ENCODE results near the gene LRP1B.
"Not testable (repeated sequence)": the region's sequence is repeated elsewhere in the genome, so short reads cannot be mapped to it uniquely, and the experiment has no call there.

Gene LRP1B

DNA sequence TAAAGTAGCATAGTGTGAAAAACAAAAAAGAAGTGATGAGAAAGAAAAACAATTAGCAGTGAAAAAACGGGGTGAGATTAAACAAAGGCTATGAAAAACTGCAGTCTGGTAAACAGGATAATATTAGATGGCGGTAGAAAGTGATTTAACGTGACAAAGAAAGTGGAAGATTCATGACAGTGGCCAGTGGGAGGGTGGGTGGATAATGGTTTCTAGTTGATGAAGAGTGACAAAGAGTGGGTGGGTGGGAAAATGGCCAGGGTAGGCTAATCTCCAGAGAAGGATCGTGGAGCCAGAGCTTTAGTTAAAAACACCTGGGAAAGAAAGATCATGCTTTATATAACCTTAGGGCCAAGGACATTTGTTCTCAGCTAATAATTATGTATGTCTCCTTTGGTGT is 1667.8 kb downstream of the LRP1B start:
- no peak for DNase-seq

DNA sequence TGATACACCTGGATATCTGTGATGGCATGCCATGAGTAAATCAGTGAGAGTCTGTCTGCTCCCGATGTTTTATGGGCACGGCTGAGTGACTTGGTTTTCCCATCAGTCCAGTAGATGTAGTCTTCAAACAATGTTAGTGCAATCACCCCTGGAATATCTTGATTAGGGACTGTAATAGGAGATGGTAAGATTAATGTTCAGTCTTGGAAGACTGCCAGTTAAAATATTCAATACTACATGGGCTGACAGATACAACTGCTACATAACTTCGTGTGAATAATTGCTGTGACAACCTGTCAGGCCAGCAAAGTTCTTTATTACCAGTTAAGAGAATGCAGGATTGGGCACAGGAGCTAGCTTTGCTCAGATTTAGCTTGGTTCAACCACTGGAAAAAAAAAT is 1673.3 kb downstream of the LRP1B start:
- DNase-seq = peak; percentile 9

DNA sequence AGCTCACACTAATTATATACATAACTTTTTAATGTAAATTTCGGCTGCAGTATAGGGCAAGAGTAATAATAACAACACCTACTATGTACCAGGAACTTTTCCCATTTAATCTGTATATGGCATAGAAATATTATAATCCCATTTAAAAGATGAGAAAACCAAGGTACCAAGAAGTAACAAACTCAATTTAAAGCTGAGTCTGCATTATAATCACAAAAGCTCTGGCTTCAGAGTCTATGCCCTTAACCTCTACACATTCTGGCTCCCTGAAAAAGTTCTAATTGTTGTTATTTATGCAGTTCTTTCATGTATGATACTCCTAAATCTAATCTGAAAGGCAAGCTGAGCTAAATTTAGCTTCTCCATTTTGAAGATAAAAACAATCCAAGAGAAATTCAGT is 1675.5 kb downstream of the LRP1B start:
- no peak for DNase-seq

DNA sequence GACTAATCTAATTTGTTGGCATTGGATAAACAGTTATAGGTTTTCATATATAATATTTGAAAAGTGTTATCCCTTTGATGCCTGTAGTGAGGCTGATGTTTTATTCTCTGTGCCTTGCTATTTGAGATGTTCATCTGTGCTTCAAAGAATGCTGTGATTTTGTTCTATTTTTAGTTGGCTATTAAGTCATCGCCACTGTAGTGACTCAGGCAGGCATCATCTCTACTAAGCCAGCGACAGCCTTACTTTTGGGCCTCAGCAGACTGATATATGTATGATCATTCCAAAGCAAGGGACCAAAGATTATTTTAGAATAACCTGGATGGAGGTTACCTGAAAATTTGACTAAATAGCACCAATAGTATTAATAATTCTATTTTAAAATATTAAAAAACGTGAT is 1676.1 kb downstream of the LRP1B start:
- no peak for DNase-seq

DNA sequence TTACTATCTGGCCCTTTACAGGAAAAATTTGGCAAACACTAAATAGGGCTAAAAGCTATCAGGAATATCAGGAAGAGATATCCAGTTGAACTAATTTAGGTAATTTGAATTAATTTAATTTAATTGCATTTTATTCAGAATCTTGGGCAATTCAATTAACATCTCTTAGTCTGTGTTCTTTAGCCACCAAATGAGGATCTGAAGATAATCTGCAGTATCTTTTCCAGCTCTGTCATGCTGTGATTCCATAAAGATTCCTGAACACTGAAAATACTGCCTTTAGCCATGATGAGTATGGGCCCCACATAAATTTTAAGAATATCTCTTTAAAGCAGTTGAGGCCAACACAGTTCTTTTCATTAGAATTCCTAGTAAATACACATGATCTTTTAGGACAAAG is 1679.5 kb downstream of the LRP1B start:
- no peak for DNase-seq

DNA sequence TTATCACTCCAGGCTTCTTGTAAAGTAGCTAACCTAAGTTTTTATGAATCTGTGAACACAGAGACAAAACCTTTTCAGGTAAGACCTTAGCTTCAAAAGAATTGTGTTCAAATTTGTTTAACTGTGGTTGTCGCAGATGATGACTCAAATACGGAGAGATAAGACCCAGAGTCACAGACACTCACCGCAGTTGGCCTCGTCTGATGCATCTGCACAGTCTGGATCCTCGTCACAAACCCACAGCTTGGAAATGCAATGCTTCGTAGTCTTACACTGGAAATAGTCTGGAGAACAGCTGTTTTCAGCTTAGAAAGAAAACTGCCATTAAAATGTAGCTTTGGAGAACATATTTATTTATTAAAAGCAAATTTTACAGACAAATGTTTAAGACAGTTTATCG is 1688.5 kb downstream of the LRP1B start:
- DNase-seq = no peak

DNA sequence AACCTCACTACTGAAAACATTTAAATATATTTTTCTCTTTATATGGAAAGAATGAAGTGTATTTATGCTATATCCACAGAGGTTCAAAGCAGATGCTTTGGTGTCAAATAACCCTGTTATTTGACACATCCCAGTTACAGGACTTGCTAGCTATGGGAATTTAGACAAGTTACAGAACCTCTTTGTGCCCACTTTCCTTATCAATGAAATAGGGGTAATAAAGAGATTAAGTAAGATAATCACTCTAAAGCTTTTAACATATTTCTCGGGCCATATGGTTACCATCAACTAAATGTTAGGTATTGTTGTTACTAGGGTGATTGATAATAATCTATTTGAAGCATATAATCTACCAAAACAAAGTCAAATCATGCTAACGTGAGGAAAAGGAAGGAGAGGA is 1690.0 kb downstream of the LRP1B start:
- DNase-seq = no peak

DNA sequence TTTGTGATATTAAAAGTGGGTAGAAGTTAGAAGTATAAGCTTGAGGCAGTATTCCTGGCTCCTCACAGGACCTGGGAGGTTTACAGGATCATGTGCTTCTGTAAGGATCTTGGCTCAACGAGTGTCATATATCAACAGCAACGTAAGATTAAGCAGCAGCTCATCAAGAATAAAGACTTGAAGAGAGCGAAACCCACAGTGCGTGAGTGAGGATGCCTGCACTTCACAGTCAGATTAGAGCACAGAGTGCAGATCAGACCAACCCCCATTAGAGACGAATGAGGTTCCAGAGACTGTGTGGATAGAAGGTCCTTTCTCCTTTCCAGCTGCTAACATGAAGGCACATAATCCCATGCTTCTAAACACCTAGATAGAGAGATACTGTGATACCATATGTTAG is 1693.9 kb downstream of the LRP1B start:
- no peak for DNase-seq

DNA sequence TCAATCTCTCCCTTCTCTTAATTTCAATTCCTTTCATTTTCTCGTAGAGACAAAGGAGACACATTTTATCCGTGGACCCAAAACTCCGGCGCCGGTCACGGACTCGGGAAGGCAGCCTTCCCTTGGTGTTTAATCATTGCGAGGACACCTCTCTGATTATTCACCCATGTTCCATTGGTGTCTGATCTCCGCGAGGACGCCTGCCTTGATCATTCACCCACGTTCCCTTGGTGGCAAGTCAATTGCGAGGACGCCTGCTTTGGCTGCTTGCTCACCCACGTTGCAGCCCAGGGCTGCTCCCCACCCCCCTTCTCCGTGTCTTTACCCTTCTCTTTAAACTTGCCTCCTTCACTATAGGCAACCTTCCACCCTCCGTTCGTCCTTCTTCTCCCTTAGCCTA is 1703.8 kb downstream of the LRP1B start:
- DNase-seq = not testable (repeated sequence)

DNA sequence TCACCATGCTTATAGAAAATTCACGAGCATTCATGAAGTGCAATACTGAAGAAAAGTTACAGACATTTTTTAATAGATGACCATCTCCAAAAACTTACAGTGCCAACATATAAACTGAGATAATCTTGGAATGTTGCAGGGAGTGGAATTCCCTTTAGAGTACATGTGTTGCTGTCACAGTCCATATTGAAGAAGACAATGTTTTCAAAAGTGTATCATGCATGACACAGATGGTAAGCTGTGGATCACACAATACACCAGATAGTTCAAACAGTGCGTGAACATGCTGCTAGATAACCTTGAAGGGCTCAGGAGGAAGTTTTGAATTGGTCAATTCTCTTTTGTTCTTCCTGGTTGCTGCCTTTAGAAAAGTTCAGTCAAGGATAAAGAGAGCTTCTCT is 1706.3 kb downstream of the LRP1B start:
- DNase-seq = no peak

DNA sequence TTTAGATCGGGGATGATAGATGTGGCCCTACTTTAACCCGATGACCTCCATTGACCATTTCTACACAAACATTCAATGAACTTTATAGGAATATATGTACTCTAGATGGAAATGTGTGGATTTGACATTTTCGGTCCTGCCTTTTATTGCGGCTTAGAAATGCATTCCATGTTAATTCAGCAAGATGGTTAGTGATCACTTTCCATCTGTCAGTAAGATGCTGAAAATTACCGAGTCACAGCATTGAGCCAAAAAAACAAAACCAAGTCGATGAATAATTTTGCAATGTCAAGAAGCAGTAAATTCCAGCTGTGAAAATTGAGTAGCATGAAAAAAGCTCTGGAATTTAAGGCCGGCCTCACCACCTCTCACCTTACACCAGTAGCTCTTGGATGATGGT is 1708.1 kb downstream of the LRP1B start:
- no peak for DNase-seq

DNA sequence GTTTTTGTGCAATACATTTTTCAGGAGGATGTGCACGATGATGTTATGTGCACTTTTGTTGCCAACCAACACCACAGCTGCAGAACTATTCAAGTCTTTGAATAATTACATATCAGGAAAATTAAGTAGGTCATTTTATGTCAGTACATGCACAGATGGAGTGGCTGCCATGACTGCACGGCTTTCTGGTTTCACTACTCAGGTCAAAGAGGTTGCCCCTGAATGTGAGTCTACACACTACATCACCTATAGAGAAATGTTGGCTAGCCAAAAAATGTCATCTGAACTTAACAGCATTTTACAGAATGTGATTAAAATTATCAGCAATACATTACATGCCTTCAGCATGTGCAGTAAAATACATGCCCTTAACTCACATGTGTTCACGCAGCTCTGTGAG is 1713.3 kb downstream of the LRP1B start:
- DNase-seq = no peak

DNA sequence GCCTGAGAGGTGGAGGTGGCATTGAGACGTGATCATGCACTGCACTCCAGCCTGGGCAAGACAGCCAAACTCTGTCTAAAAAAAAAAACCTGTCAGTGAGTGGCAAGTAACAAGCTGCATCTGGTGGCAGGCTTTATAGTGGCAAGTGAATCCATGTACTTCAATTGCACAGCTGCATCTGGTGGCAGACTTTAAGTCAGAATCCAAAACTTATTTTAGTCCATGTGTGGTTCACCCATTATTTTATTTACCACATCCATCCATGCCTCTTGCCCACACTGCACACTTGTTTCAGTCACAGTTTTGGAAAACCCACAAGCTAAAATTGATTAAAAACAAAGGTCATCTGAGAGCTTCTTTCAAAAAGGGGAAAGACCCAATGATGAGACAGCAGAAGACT is 1714.2 kb downstream of the LRP1B start:
- DNase-seq = no peak

DNA sequence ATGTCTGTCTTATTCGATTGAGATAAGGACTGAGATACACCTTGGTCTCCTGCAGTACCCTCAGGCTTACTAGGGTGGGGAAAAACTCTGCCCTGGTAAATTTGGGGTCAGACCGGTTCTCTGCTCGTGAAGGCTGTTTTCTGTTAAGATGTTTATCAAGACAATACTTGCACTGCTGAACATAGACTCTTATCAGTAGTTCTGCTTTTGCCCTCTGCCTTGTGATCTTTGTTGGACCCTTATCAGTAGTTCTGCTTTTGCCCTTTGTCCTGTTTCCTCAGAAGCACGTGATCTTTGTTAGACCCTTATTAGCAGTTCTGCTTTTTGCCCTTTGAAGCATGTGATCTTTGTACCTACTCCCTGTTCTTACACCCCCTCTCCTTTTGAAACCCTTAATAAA is 1715.8 kb downstream of the LRP1B start:
- DNase-seq = not testable (repeated sequence)

DNA sequence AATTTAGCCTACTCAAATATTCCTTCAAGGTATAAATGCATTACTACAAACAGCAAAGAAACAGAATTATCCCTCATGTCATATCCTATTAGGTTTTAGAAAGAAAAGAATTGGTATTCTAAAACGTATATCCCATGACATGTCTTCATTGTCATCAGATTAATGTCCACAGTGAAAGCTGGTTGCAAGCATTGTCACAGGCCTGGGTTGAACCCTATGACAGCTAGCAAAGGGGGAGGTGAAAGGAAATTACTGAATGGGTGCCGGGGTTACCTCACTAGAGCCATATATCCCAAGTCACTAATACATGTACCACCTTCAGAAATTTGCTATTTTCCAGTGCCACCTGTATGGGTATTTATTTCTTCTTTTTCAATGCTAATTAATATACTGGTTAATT is 1720.1 kb downstream of the LRP1B start:
- DNase-seq = no peak

DNA sequence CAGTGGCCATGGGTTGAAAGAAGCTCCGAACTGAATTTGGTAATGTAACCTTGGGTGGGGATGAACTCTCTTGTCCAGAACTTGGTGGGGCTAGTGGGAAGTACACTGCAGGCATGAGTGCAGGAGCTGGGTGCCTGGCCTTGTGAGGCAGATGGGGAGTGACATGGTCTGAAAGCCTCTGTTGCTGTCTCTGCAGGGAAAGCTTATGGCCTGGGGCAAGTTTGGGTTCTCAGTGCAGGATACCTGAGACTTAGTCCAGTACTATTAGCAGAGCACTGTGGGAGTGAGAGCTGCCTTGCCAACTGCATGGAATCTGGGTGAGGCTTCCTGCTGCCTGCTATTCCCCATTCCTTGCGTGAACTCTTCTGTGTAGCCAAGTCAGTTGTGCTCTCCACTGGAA is 1729.8 kb downstream of the LRP1B start:
- DNase-seq = no peak

DNA sequence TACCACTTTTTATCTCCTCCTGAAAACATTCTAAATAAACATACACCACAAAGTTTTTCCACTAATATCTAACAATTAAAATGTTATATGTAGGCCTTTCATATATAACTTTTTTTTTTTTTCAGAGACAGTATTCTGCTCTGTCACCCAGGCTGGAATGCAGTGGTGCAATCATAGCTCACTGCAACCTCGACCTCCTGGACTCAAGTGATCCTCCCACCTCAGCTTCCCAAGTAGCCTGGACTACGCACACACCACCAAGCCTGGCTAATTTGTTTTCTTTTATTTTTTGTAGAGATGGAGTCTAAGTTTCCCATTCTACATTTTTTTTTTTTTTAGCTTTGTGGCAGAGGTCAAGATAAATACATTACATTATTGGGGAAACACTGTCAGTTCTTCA is 1738.0 kb downstream of the LRP1B start:
- no peak for DNase-seq

DNA sequence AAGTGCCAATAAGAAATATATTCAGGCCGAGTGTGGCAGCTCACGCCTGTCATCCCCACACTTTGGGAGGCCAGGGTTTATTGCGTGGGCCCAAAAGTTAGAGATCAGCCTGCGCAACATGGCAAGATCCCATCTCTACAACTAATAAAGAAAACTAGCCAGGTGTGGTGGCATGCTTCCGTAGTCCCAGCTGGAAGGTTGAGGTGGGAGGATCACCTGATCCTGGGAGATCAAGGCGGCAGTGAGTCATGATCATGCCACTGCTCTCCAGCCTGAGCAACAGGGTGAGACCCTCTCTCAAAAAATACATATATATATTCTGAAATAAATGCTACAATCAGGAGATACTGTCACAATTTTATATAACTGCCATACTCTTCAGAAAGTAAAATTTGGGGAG is 1745.9 kb downstream of the LRP1B start:
- no peak for DNase-seq

DNA sequence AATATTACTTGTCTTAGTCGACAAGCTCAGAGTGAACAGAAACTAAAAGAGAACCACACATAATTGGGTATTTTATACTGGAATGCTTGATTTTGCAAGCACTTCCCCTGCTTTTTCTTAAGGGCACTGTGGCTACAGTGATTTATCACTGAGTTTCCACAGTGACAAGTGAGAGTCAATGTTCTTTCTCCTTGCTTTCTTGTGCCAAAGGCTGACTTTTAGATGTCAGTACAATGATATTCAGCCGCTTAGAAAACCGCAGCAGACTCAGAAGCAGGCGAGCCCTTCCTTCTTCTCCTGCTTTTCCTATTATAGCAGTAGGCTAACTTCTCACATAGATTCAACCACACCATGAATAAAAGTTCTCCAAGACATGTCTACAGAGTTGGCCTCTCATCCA is 1747.0 kb downstream of the LRP1B start:
- no peak for DNase-seq

DNA sequence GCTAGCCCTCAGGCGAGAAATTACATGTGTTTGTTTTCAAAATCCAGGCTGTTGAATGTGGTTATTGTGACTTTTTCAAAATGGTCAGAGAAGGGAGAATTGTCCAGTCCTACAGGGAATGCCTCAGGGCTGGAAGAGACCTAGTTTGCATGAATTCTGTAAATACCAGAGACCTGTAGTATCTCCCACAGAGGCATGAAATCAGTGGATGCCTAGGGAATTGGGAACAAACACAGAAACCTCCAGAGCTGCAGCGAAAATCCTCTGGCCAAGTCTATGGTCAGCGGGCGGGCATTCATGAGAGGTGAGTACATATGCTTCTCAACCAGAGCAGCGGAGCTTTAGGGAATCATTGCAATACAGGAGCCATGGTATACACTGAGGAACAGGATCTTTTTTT is 1754.1 kb downstream of the LRP1B start:
- no peak for DNase-seq

DNA sequence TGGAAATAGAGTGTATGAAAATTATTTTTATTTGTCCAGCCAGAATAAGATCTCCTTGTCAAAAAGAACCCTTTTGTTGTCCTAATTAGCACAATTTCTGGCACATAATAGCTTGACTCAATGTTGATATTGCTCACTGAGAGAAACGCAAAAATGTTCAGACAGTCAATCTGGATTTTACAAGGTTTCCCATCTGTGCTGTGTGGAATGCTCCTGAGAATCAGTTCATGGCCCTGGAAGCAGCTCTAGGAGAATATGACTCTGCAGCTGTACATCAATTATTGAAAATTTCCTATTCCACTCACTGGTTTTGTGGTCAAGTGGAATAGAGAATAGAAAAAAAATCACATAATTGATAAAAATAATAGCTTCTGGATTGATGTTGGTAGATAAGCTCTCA is 1767.7 kb downstream of the LRP1B start:
- no peak for DNase-seq

DNA sequence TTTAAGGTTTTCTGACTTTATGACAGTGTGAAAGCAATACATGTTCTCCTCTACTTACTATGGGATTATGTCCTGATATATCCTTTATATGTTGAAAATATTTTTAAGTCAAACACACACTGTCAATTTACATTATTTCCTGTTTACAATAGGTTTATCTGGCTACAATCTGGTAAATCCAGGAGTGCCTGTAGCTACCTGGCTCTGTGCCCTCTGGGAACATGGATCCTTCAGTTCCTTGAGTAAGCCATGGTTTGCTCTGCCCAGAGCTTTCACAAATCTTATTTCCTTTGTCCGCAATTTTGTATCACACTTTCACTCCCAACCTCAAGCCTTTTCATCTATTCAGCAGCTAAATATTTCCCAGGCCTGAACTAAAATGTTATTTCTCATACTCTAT is 1768.5 kb downstream of the LRP1B start:
- no peak for DNase-seq

DNA sequence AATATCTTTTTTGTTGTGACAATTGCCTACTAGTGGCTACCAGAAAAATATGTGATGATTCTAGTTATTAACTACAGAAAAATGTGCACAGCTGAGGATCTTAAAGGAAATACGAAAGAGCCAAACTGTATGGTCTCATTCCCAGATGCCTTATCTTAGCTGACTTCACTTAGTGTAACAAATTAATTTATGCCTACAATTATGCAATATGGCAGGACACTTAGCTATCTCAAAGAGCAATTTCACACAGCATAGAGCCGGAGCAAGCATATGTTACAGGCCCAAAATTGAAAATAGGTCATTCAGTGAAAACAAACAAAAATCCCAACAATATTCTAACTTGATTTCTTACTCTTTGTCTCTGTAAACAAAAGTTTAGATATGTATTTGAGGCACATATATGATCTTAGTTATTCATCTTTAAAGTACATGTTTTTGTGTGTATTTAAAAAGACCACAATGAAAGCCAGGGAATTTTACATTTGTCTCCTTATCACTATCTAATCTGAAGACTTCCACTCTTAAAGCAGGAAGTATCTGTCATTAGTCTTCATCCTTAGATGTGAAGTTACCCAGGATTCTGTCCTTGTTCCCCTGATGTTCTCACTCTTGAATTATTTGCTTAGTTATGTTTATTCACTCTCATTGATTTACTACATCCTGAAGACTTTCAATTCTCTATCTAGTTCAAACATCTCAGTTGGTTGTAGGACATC is 1771.6 kb downstream of the LRP1B start:
- no peak for DNase-seq

DNA sequence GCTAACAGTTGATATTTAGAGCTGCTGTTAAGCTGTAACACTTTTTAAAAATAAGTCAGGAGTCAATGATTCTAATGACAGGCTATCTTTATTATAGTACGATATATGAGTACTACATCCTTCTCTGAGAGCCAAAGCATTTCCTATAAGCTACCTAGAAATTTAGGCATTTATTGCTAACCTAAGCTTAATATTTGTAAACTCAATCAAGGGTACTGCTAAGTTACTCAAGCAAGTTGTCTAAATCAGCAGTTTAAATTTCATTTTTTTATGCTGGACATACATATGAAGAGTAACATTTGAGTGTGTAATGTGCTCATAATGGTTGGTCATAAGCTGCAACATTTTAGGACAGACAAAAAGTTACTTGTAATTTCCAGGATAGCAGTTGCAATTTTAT is 1774.1 kb downstream of the LRP1B start:
- no peak for DNase-seq

DNA sequence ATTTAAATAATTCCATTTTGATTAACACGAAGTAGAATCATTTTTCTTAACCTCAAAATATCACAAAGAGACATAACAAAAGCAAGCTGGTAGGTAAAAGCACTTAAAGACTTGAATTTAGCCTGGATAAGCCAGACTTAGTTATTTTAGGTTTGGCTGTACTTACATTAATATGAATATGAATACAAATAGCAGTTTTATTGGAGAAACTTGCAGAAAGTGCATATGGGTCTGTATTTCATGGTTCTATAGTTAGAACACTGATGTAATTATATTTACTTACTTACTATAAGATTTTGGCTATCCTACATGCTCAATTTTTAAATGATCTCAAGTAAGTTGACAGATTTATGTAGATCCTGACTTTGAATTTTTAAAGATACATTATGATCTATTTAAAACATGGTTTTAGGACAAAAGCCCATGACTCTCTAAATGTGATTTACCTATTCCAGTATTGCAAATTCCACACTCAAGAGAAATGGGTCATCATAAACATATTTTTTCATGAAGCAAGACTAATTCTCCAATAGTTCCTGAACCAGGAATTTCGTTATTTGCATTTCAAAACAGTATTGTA is 1775.2 kb downstream of the LRP1B start:
- no peak for DNase-seq

Measured in NCI-H146 (cell line).